ENCODE data around the gene RNF19B. TPM values are rescaled to one million over a fixed set of nuclear protein-coding genes. Genes with fewer than 3 reads are reported as not detected.
A peak's percentile ranks its signal among the peaks of the same experiment; 100 is the strongest.

RNF19B gene, protein sequence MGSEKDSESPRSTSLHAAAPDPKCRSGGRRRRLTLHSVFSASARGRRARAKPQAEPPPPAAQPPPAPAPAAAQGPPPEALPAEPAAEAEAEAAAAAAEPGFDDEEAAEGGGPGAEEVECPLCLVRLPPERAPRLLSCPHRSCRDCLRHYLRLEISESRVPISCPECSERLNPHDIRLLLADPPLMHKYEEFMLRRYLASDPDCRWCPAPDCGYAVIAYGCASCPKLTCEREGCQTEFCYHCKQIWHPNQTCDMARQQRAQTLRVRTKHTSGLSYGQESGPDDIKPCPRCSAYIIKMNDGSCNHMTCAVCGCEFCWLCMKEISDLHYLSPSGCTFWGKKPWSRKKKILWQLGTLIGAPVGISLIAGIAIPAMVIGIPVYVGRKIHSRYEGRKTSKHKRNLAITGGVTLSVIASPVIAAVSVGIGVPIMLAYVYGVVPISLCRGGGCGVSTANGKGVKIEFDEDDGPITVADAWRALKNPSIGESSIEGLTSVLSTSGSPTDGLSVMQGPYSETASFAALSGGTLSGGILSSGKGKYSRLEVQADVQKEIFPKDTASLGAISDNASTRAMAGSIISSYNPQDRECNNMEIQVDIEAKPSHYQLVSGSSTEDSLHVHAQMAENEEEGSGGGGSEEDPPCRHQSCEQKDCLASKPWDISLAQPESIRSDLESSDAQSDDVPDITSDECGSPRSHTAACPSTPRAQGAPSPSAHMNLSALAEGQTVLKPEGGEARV
- 10 to 100 TPM in 2 of 10 donors, 1 to 10 TPM in 8; 7.3 to 10.6 (median 8.6) TPM for polyA plus RNA-seq (ENCODE audit: insufficient read length in 10 of 10)
- long read RNA-seq, donor 1, partial matches to known transcripts: 0 of 1 reads
- long read RNA-seq, donor 1, other reads (novel, unspliced or antisense): 0 of 1 reads
- long read RNA-seq, donor 2, partial matches to known transcripts: 0 of 2 reads
- long read RNA-seq, donor 2, other reads (novel, unspliced or antisense): 0 of 2 reads
- long read RNA-seq, donor 3: 0 reads
- long read RNA-seq, donor 4, partial matches to known transcripts: 0 of 2 reads
- long read RNA-seq, donor 4, other reads (novel, unspliced or antisense): 0 of 2 reads
- long read RNA-seq, donor 5: 0 reads
- long read RNA-seq, donor 6, partial matches to known transcripts: 0 of 1 reads
- long read RNA-seq, donor 6, other reads (novel, unspliced or antisense): 0 of 1 reads
- long read RNA-seq, donor 7, partial matches to known transcripts: 0 of 1 reads
- long read RNA-seq, donor 7, other reads (novel, unspliced or antisense): 0 of 1 reads
- long read RNA-seq, donor 8, partial matches to known transcripts: 0 of 1 reads
- long read RNA-seq, donor 8, other reads (novel, unspliced or antisense): 0 of 1 reads
- long read RNA-seq, donor 9: 0 reads

DNA sequence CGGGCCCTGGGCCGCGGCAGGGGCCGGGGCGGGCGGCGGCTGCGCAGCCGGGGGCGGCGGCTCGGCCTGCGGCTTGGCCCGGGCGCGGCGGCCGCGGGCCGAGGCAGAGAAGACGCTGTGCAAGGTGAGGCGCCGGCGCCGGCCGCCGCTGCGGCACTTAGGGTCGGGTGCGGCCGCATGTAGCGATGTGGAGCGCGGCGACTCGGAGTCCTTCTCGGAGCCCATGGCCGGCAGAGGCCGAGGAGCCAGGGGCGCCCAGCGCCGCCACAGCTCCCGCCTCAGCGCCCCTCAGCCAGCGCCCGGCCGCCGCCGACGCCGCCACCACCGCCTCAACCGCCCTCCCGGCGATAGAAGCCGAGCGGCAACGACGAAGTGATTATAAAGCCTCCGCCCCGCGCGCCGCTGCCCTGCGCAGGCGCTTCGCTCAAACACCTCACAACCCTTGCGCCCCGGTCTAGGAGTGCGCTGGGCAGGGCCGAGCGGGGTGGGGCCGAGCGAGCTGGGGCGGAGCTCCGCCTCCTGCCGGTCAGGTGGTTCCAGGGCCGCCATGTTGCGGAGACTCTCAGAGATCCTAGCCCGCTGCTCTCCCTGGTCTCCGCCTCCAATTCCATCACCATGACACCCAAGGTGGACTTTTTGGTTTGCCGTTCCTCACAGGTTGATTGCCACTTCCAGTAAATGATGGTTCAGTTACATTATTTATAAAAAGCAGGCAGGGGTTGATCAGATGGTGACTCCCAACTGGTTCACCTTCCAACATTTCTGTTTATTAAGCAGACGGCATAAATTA lies at the start of gene RNF19B:
TSS of gene RNF19B (minus strand) at position 349 of the 790 bp plus-strand sequence. CDS start at position 225, 124 bp downstream.
- DNase-seq: peak; percentile 89 to 97 (median 94)

DNA sequence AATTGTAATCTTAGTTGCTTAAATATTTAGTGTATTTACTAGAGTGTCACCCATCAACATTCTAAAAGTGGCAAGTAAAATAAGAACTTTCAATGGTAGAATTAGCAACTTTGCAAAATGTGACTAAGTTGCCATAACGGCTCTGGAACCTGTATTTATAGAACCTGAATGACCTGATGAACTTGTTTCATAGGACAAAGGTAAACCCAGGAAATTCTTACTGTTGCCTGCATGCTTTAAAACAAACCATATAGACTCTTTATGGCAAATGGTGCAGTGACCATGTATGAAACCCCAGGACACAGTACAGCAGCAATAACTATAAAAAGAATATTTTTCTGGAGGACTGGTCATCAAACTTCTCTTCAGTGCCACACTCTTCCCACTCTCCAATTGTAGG lies 49.2 kb upstream of the RNF19B start:
- no peak for DNase-seq

DNA sequence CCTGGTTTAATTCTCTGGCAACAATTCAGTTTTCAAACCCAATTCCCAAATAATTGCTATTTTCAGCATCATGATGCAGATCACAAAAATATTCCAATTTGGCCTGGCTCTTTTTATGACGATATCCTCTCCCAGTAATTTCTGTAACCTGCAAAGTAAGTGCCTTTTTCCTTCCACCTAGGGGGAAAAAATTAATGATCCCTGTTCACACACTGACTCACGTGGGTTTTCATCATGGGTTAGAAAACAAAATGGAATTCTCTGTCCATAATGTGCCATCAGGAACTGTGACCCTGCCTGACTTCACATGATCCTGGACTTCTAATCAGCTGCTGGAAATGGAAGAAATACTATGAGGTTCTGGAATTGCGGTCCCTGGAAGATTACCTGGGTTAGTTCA lies 47.6 kb upstream of the RNF19B start:
- no peak for DNase-seq

DNA sequence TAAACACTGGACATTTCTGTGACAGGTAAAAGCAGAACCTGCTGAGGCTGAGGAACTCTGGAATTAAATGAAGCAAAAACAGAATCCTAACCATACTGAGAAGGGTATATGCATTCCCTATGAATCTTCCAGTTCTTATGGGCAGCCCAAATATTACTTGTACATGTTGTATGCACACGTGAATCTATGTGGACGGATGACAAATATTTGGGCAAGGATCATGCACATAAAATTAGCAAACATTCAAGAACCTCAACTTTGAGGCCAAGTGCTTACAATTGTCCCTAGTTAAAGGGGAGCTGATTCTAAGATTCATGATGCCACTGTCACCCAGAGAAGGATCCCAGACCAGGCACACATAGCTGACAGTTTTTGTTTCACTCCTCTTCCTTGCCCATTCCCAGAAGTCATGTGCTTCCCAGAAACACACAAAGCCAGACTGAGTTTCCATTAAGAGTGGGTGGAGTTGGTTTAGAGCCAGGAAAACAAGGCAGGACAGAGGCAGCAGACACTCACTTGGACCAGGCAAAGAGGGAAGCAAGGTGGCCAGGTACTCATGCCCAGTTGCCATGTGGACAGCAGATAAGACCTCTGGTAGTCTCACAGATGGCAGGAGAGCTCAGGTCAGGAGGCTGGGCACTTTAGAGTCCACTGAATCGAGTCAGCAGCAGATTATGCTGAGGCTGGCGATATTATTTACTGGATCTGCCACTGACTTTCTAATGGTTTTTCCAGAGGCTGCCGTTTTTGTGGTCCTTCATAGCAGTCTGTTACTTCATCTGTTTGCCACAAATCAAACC lies 46.5 kb upstream of the RNF19B start:
- peak in 2 of 3 donors; percentile 79 to 85 for DNase-seq

DNA sequence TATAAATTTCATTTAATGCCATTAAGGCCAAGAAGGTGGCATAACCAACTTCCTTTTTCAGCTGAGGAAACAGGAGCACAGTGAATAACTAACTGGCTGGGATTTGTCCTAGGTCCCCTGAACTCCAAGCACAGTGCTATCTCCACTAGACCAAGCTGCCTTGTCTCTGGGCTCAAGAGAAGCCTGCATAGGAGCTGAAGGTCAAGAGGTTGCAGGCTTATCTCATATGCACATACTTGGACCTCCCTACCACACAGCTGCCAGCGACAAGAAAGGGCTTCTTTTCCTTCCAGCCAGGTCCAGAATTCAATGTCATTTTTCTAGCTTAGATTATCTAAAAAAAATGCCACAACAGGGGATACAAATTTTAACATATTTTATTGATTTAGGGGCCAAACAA lies 45.0 kb upstream of the RNF19B start:
- DNase-seq: no peak

DNA sequence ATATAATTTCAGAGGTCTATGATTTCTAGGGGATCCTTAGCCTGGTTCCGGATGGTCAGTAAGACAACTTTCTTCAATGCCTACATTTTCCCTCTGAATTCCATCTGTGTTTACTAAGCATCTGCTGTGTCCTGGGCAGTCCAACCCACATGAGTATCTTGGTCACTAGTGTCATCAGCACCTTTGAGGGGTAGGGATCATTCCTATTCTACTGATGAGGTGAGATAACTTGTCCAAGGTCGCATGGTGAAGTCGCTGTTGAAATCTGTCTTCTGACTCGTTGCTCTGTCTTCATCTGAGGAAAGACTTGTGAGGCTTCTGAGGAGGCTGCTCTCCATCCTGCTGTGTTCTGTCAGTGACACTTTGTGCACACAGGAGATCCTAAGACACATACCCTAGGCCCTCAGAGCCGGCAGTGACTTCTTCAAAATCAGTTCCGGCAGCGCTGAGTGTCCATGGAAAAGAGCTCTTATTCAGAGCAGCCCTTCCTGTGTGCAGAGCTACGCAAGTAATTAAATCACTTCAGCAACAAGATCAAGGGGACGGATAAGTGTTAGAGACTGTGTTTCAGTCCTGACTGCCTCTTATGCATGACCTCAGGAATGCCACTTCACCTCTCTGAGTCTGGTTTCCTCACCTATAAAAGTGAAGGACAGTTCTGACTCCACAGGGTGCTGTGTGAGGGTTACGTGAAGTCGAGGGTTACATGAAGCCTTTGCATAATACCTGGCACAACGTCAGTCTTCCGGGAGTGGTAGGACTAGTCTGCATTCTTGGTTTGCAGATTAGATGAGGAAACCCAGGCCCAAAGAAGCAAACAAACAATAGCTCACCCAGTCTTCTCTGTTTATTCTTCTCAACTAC lies 43.7 kb upstream of the RNF19B start:
- no peak for DNase-seq

DNA sequence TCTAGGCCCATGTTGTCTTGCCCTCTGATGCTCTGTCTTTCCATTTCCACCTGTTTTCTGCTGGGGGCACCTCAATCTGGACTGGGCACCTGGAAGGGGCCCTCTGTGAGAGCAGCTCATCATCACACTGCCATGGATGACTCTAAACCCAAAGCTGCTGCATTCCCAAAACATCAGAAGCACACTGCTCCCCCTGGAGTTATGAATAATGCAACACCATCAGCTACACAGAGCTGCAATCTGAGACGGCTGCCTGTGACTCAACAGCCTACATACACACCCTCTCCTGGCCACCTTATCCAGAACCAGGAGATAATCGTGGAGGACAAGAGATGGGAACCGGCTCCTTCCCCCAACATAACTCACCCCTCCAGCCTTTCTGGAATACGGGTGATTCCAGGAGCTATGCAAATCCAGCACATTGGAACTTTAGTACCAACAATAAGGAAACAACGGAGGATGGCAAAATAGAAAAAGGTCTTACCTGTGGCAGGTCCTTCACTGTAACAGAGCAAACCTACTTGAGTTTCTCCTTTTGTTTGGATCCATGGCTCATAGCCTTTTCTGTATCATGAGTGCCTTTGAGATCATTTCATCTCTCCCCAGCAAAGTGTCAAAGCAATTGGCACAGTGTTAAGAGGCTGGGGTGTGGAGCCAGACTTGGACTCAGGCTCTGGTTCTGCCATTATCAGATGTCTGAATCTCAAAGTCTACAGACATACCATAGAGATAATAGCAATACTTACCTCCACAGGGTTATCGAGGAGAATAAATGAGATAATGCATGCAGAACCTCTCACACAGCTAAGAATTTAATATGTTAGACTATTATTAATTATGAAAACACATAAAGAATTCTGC lies 42.8 kb upstream of the RNF19B start:
- DNase-seq: peak in 2 of 3 donors; percentile 43 to 75

DNA sequence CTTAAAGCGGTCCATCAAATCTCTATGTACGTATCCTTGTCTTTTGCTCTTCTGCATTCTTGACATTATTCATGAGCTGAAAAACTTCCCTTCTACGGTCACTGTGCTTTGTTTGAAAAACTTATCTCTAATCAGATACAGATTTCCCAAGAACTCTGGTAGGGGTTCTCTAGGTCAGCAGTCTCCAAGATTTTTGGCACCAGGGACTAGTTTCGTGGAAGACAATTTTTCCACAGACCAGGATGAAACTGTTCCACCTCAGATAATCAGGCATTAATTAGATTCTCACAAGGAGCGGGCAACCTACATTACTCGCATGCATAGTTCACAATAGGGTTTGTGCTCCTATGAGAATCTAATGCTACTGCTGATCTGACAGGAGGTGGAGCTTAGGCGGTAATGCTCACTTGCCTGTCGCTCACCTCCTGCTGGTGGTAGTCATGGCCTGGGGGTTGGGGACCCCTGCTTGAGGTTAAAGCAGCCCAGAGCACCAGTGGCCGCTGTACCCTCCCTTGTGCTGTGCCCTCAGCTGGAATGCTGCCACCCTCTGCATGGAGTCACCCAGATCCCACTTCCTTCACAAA lies 41.3 kb upstream of the RNF19B start:
- no peak for DNase-seq

DNA sequence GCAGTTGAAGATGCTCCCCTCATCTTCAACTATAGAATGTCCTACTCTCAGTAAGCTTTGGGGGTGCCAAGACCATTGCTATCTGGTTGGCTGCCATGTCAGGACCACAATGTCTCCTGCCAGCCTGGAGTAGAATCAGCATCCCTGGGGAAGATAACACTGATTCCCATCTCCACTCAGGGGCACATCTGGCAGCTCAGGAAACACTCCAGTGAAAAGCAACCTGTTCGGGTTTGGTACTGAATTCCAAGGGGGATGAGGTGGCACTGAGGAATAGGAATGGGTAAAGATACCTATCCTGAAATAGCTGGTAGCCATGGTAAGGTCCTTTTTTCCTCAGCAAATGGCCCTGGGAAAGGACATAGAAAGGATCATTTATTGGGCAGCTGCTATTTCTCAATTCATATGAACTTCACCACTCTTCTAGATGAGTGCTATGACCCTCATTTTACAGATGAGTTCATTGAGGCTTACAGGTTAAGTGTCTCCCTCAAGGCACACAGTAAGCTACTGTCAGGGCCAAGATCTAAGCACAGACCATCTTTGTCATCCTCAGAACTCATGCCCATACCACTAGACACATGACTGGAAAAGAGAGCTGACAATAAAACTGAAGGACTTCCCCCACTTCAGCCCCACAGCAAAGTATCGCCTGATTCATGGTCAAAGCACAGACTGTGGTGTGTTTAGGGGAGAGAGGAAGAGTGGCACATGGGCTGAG lies 40.7 kb upstream of the RNF19B start:
- no peak for DNase-seq

DNA sequence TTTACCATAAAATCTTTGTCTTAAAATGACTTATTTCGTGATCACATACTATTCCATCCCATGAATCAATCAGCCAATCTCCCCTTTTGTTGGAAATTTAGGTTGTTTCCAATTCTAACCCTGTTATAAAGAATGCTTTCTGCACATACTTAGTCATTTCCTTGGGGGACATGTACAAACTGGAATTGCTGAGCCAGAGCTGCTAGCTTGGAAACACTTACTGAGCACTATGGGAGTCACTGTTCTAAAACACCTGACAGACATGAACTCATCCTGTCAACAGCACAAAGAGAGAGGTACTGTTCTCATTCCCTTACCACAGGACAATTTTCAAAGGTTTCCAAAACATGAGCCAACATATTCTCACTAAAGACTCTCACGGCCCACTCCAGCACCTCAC lies 40.0 kb upstream of the RNF19B start:
- DNase-seq: no peak

DNA sequence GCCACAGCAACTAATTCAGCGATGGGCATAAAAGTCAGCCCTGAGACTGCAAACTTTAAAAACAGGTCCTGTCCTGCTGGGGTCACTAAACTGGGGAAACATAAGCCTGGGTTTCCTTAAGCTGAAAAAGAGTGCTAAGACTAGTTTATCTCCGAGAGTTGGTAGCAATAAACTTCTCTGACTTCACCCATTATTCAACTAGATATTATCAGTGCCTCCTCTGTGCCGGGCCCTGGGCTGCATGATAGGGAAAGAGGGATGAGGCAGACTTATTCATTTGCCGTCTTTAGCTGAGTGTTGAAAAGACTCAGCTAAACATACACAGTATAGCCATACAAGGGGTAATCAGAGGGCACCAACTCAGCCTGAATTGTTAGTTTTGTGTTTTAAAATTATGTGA lies 39.0 kb upstream of the RNF19B start:
- no peak for DNase-seq

DNA sequence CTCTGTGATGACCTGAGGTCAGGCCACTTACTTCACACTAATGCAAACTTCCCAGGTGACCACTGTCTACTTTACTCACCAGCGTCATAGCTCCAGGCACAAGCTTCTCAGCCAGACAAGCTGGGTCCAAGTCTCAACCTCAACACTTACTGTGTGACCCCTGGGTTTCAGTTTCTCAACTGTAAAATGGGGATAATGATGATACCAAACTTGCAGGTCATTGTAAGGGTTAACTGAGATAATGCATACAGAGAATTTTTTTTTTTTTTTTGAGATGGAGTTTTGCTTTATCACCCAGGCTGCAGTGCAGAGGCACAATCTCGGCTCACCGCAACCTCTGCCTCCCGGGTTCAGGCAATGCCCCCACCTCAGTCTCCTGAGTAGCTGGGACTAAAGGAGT lies 37.4 kb upstream of the RNF19B start:
- no peak for DNase-seq

DNA sequence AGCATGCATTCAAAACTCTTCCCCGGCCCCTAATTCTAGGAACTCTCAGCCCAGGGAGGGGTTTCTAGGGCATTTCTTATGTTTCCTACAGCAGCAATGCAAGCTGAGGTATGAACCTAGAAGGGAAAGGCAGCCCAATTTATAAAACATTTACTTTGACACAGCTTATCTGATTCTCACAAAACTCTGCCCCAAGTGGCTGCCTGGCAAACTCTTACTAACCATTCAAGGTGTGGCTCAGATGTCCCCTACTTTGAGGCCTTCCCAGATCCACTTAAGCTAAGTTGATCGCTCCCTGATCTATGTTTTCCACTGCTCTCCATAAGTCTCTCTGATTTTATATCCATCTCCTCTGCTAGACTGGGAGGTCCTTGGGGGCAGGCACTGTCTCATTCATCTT lies 36.7 kb upstream of the RNF19B start:
- no peak for DNase-seq

DNA sequence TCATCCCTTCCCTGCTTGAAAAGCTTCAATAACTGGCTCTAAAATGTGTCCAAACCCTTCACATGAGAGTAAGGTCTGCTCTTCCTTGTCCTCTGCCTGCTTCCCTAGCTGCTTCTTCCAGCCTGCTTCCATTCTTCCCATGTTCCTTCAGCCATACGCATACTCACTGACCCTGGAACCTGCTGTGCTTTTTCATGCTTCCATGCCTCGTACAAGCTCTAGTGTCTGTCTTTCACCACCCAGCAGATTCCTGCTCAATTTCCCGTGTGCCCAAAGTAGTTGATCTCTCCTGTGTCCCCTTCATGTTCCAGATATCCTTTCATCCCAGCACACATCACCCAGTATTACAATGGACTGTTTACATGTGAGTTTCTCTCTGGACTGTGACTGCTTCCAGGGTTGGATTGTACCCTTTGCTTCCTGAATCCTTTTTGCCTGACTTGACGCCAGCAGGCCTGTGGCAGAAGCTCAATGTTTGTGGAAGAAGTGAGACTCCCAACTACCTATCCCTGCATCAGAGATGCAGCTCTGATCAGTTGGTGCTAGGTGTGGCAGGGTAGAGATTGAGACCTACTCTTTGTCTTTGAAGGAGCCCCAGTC lies 35.9 kb upstream of the RNF19B start:
- no peak for DNase-seq

DNA sequence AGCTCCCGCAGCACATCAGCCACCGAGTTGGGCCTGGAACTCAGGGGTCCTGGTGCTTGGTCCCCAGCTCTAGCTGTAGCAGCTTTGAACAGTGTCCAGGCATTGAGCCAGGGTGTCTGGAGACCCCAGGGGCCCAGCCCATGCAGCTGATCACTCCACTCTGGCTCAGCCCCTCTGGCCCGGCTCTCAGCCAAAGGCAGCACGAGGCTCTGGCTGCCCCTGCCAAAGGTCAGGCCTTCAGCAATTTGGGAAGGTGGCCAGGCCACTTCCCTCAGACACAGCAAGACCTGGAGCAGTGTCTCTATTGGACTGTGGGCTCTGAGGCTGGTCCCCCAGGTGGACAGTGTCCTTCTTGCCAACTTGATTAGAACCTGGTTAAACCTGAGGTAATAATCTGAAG lies 34.4 kb upstream of the RNF19B start:
- peak in 2 of 3 donors; percentile 44 to 57 for DNase-seq

DNA sequence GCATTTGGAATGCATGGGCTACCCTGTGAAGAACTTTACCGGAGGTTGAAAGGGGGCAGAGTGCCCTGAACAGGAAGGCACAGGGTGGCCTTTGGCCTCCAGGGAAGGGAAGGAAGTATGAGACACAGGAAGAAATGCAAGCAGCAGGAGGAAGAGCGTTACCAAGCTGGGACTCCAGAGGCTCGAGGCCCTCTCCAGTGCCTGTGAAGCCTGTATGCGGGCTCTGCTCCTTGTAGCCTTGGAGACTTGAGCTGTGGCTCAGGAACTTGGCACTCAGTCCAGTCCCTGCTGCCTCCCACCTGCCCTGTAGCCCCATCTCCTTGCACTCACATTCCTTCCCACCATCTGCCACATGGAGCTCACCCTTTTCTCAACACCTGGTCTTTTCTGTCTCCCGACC lies 33.5 kb upstream of the RNF19B start:
- DNase-seq: no peak

All from muscle of back (tissue), 13 donors.